ENCODE results near the gene PCSK4.

Gene PCSK4

DNA sequence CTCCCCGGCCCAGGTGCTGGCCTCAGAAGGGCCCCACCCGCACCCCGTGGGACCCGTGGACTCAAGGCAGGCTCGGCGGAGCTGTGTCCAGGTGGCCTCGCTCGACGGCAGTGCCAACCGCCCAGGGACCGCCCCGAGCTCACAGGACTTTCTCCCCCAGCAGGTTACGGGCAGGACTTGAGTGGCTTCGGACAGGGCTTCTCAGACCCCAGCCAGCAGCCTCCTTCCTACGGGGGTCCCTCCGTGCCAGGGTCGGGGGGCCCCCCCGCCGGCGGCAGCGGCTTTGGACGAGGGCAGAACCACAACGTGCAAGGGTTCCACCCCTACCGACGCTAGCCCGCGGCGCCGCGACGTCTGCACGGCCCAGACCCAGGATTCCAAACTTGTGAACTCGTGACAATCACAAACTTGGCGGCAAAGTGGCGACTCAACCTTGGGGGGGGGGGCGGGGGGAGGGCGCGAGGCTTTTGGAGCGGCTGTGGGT lies 55.5 kb downstream of the PCSK4 start:
- peaks cover 15% of the 10 kb centered on the region for H3K79me2 ChIP-seq (ENCODE audit: control insufficient read depth, low read length)
- H3K27me3 ChIP-seq (ENCODE audit: control insufficient read depth, low read length) = no peaks in the 10 kb centered on the region
- H3K4me3 ChIP-seq (ENCODE audit: low read length) = no peak overlapping the region
- peaks cover 17% of the 10 kb centered on the region for H3K4me1 ChIP-seq (ENCODE audit: control insufficient read depth, low read length)
- peaks cover 5% of the 10 kb centered on the region for H4K20me1 ChIP-seq (ENCODE audit: control insufficient read depth, insufficient read depth, low read depth, low read length)
- peaks cover 59% of the 10 kb centered on the region for H3K36me3 ChIP-seq (ENCODE audit: control insufficient read depth, low read length)
- no peaks in the 10 kb centered on the region for H3K9me3 ChIP-seq (ENCODE audit: control insufficient read depth, insufficient read depth, low read length)
- H3K27ac ChIP-seq (ENCODE audit: low read depth, low read length) = no peak overlapping the region
- peaks cover 22% of the 10 kb centered on the region for H3F3A ChIP-seq (ENCODE audit: control insufficient read depth, insufficient read depth)
- TF ChIP-seq EZH2phosphoT487 (IDR thresholded peaks at IDR 0.05; ENCODE audit: borderline replicate concordance, low read length) = no peak
- TF ChIP-seq, protein P1, sequence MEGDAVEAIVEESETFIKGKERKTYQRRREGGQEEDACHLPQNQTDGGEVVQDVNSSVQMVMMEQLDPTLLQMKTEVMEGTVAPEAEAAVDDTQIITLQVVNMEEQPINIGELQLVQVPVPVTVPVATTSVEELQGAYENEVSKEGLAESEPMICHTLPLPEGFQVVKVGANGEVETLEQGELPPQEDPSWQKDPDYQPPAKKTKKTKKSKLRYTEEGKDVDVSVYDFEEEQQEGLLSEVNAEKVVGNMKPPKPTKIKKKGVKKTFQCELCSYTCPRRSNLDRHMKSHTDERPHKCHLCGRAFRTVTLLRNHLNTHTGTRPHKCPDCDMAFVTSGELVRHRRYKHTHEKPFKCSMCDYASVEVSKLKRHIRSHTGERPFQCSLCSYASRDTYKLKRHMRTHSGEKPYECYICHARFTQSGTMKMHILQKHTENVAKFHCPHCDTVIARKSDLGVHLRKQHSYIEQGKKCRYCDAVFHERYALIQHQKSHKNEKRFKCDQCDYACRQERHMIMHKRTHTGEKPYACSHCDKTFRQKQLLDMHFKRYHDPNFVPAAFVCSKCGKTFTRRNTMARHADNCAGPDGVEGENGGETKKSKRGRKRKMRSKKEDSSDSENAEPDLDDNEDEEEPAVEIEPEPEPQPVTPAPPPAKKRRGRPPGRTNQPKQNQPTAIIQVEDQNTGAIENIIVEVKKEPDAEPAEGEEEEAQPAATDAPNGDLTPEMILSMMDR (IDR thresholded peaks at IDR 0.05; ENCODE audit: low read depth, low read length, poor library complexity, severe bottlenecking) = no peak
- H3K9me2 ChIP-seq (replicated peaks; ENCODE audit: control insufficient read depth, low read length) = no peaks in the 10 kb centered on the region
- H3K4me2 ChIP-seq (ENCODE audit: low read length) = no peak overlapping the region

- no peak overlapping the region for H3K4me3 ChIP-seq (ENCODE audit: low read length)
- H3K4me1 ChIP-seq (ENCODE audit: control insufficient read depth, low read length) = peaks cover 12% of the 10 kb centered on the region
- peaks cover 9% of the 10 kb centered on the region for H3K79me2 ChIP-seq (ENCODE audit: control insufficient read depth, low read length)
- H3K27ac ChIP-seq (ENCODE audit: low read depth, low read length) = no peak overlapping the region
- H3F3A ChIP-seq (ENCODE audit: control insufficient read depth, insufficient read depth) = peaks cover 16% of the 10 kb centered on the region
- H3K9me3 ChIP-seq (ENCODE audit: control insufficient read depth, insufficient read depth, low read length) = no peaks in the 10 kb centered on the region
- no peaks in the 10 kb centered on the region for H3K27me3 ChIP-seq (ENCODE audit: control insufficient read depth, low read length)
- H3K4me2 ChIP-seq (ENCODE audit: low read length) = no peak overlapping the region
- no peaks in the 10 kb centered on the region for H3K9me2 ChIP-seq (replicated peaks; ENCODE audit: control insufficient read depth, low read length)
- peaks cover 59% of the 10 kb centered on the region for H3K36me3 ChIP-seq (ENCODE audit: control insufficient read depth, low read length)
- H4K20me1 ChIP-seq (ENCODE audit: control insufficient read depth, insufficient read depth, low read depth, low read length) = no peaks in the 10 kb centered on the region
- TF ChIP-seq, protein P1 (IDR thresholded peaks at IDR 0.05; ENCODE audit: low read depth, low read length, poor library complexity, severe bottlenecking) = no peak
- TF ChIP-seq EZH2phosphoT487 (IDR thresholded peaks at IDR 0.05; ENCODE audit: borderline replicate concordance, low read length) = no peak
These were observed 56.1 kb downstream of the PCSK4 start for GRCh38 chr19:1434040-1434366.

DNA sequence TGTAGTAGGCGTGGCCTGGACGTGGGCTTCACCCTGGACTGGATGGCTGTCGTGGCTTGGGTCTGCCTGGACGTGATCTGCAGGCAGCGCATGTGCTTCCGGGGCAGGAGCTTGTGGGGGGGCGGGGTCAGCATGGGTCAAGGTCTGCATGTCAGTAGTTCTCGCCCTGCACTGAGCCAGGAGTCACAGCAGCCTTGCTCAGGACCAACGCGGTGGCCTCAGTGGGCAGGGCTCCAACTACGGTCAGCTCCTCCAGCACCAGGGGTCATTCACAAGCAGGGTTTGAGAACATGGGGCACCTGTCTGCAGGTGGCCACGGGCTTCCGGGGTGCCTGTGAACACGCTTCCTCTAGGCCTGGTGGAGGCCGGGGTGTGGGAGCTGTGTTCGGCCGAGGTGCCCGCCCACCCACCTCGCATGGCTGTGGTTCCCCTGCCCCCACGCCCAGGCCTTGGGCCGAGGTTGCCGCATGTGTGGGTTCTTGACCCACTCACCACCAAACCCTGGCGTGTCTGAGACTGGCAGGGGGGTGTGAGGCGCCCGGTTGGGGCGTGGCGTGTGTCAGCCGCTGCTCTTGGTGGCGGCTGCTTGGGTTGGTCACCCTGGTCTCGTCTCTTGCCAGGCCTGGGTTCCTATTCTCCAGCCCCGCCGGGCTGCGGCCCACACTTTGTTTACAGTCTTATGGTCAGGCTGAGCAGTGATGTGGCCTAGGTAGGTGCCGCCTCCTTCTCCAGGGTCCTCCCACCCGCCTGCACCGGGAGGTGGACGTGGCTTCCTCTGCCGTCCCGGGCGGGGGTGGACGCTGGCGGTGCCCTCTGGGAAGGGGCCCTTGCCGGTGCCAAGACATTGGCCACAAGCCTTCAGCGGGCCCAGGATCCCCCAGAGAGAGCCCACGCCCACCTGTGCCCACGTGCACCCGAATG lies 56.8 kb downstream of the PCSK4 start:
- Histone ChIP-seq H3K4me3 (ENCODE audit: low read length) (no peak overlapping the region), H3K4me2 (ENCODE audit: low read length) (no peak overlapping the region), H3K36me3 (ENCODE audit: control insufficient read depth, low read length) (peaks cover 59% of the 10 kb centered on the region), H3F3A (ENCODE audit: control insufficient read depth, insufficient read depth) (peaks cover 14% of the 10 kb centered on the region), H3K27me3 (ENCODE audit: control insufficient read depth, low read length) (no peaks in the 10 kb centered on the region), H4K20me1 (ENCODE audit: control insufficient read depth, insufficient read depth, low read depth, low read length) (no peaks in the 10 kb centered on the region), H3K79me2 (ENCODE audit: control insufficient read depth, low read length) (peaks cover 2% of the 10 kb centered on the region), H3K9me3 (ENCODE audit: control insufficient read depth, insufficient read depth, low read length) (no peaks in the 10 kb centered on the region), H3K4me1 (ENCODE audit: control insufficient read depth, low read length) (peaks cover 12% of the 10 kb centered on the region), H3K27ac (ENCODE audit: low read depth, low read length) (no peak overlapping the region), H3K9me2 (replicated peaks; ENCODE audit: control insufficient read depth, low read length) (no peaks in the 10 kb centered on the region)
- no peak for TF ChIP-seq EZH2phosphoT487 (IDR thresholded peaks at IDR 0.05; ENCODE audit: borderline replicate concordance, low read length)

DNA sequence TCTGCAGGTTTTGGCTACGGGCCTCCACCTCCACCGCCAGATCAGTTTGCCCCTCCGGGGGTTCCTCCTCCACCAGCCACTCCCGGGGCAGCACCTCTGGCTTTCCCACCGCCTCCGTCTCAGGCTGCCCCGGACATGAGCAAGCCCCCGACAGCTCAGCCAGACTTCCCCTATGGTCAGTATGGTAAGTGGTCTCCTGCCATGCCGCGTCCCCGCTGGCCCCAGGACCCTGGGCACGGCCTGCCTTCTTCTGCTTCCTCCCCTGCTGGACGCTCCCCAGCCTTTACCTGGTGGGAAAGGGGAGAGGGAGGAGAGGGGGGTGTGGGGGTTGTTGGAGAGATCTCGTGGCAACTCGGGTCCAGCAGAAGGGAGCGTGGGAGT lies 57.7 kb downstream of the PCSK4 start:
- TF ChIP-seq, protein P1 (IDR thresholded peaks at IDR 0.05; ENCODE audit: low read depth, low read length, poor library complexity, severe bottlenecking) = no peak
- TF ChIP-seq EZH2phosphoT487 (IDR thresholded peaks at IDR 0.05; ENCODE audit: borderline replicate concordance, low read length) = no peak
- Histone ChIP-seq H3K4me2 (ENCODE audit: low read length) (no peak overlapping the region), H4K20me1 (ENCODE audit: control insufficient read depth, insufficient read depth, low read depth, low read length) (no peaks in the 10 kb centered on the region), H3K27ac (ENCODE audit: low read depth, low read length) (no peak overlapping the region), H3K9me3 (ENCODE audit: control insufficient read depth, insufficient read depth, low read length) (no peaks in the 10 kb centered on the region), H3K4me3 (ENCODE audit: low read length) (no peak overlapping the region), H3K9me2 (replicated peaks; ENCODE audit: control insufficient read depth, low read length) (no peaks in the 10 kb centered on the region), H3F3A (ENCODE audit: control insufficient read depth, insufficient read depth) (peaks cover 9% of the 10 kb centered on the region), H3K79me2 (ENCODE audit: control insufficient read depth, low read length) (peaks cover 5% of the 10 kb centered on the region; the same call in 1 of the 2 replicates), H3K27me3 (ENCODE audit: control insufficient read depth, low read length) (no peaks in the 10 kb centered on the region), H3K4me1 (ENCODE audit: control insufficient read depth, low read length) (peaks cover 7% of the 10 kb centered on the region), H3K36me3 (ENCODE audit: control insufficient read depth, low read length) (peaks cover 67% of the 10 kb centered on the region)

Data from DOHH2 (cell line).